Measurements from ENCODE around the gene ASCL2.

Gene ASCL2

GRCh38 chr11:2307501-2308331 is 37.3 kb upstream of the ASCL2 start:
- TF ChIP-seq CTCF (IDR thresholded peaks at IDR 0.05; ENCODE audit: insufficient read depth, missing control alignments): no peak
- DNase-seq (ENCODE audit: insufficient read length, low spot score) (no peak), FAIRE-seq (no peak)

- FAIRE-seq (no peak), DNase-seq (ENCODE audit: insufficient read length, low spot score) (no peak)
- no peak for TF ChIP-seq CTCF (IDR thresholded peaks at IDR 0.05; ENCODE audit: insufficient read depth, missing control alignments)
Measured at GRCh38 chr11:2306877-2307500, 36.6 kb upstream of the ASCL2 start.

- no peak for FAIRE-seq
- no peak for DNase-seq (ENCODE audit: insufficient read length, low spot score)
- no peak for TF ChIP-seq CTCF (IDR thresholded peaks at IDR 0.05; ENCODE audit: insufficient read depth, missing control alignments)
Measured at GRCh38 chr11:2306452-2306823, 36.0 kb upstream of the ASCL2 start.

DNA sequence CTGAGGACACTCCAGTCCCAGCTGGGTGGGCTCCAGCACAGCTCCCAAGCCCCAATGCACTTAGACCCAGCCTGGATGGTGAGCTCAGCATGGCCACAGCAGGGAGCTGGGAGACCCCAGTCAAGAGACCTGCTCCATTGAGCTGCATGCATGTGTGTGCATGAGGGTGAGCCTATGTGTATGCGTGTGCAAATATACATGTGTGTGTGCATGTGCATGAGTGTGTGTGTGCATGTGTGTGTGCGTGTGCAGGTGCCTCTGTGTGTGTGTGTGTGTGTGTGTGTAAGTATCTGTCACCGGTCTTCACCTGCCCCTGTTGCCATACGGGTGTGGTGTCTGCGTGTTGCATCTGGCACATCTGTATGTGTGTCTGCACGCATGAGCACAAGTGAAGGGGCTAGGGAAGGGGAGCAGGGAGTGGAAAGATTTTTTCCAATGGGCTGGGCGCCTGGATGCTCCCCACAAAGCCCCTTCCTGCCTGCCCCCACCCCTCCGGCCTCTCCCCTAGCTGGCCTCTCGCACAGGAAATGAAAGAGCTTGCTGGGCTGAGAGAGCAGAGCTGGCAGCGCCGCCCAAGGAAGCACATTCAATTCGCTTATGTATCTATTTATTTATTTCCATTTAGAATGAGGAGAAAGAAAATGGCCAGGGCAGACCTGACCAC is 35.5 kb upstream of the ASCL2 start:
- FAIRE-seq: no peak
- no peak for DNase-seq (ENCODE audit: insufficient read length, low spot score)
- no peak for TF ChIP-seq CTCF (IDR thresholded peaks at IDR 0.05; ENCODE audit: insufficient read depth, missing control alignments)

DNA sequence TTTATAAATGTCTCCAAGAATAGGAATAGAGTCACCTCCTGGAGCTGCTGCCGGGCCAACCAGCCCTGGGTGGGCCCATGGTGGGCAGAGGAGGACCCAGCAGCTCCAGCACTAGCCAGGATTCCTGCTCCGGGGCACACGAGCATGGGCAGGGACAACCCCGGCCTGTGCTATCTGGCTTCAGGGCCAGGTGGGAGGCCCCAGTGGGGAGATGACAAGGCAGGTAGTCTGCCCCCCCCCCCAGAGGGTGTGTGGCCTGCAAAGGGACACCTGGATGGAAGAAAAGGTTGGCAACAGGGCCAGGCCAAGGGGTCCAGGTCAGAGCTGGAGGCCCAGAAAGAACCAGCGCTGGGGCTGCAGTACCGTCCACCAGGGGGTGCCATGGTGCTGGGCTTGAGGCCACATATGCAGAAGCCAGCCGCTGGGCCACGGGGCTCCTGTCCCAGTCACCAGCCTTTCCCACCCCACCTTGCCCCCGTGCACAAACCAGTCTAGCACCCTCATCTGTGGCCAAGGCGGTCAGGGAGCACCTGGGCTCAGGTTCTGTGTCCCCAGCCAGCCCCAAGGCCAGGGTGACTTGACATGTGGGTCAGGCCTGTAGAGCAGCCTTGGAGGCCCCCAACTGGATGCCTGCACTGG is 34.9 kb upstream of the ASCL2 start:
- DNase-seq (ENCODE audit: insufficient read length, low spot score) (no peak), FAIRE-seq (no peak)
- peak; percentile 55 for TF ChIP-seq CTCF (IDR thresholded peaks at IDR 0.05; ENCODE audit: insufficient read depth, missing control alignments)

DNA sequence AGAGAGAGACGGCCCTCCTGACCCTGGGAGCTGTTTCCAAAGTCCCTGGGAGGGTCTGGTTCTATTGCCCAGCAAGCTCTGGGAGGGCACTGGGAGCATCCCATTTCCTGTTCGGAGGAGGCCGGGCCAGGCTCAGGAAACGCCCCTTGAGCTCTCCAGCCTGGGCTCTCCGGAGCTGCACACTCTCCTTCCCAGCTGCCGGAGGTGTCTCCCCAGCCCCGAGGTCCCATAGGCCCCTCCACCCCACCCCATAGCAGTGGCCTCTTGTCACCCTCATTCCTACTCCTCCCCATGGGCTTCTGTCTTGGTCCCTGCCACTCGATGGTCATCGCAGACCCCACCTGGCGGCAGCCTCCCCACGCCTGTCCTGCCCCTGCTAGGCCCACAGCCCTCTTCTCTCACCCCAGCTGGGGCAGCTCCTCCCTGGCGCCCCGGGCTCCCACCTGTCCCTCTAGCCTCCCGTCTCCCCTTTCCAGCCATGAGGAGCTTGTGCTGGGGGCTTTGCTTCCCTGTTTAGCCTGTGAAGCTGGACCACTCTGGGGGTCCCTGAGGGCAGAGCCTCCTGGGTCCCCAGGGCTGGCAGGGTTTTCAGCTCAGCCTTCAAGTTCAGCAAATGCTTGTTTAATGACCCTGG is 34.2 kb upstream of the ASCL2 start:
- TF ChIP-seq CTCF (IDR thresholded peaks at IDR 0.05; ENCODE audit: insufficient read depth, missing control alignments): no peak
- no peak for DNase-seq (ENCODE audit: insufficient read length, low spot score)
- no peak for FAIRE-seq
